Measurements from ENCODE around the gene NFAM1. TPM values are rescaled to one million over a fixed set of nuclear protein-coding genes. Genes with fewer than 3 reads are reported as not detected.
A peak's percentile ranks its signal among the peaks of the same experiment; 100 is the strongest.

The NFAM1 gene, protein sequence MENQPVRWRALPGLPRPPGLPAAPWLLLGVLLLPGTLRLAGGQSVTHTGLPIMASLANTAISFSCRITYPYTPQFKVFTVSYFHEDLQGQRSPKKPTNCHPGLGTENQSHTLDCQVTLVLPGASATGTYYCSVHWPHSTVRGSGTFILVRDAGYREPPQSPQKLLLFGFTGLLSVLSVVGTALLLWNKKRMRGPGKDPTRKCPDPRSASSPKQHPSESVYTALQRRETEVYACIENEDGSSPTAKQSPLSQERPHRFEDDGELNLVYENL
- 0.53 TPM for polyA plus RNA-seq (2012; ENCODE audit: low read depth, missing spikeins)

DNA sequence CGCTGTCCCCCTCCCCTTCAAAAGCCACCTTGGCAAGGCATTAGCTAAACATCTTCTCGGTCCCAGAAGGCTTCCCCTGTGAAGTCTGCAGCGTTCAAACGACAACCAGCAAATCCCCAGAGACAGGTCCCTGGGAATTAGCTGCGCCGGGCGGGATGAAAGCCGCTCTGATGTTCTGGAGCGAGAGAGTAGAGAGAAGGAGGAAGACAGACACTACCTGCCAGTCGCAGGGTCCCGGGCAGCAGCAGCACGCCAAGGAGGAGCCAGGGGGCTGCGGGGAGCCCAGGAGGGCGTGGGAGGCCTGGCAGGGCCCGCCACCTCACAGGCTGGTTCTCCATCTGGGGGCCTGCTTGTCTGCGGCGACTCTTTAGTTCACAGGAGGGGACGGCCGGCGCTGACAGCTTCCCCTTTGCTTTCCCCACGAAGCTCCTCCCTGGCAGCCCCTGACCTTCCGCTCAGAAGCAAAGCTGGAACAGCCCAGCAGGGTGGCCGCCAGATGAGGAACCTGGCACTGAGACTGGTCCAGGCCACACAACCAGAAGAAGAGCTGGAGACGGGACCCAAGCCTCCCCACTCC, at the start of gene NFAM1:
NFAM1 (minus strand) TSS at position 384 of the 577 bp plus-strand sequence; CDS start at position 338, 46 bp downstream.
- no peak for FAIRE-seq

DNA sequence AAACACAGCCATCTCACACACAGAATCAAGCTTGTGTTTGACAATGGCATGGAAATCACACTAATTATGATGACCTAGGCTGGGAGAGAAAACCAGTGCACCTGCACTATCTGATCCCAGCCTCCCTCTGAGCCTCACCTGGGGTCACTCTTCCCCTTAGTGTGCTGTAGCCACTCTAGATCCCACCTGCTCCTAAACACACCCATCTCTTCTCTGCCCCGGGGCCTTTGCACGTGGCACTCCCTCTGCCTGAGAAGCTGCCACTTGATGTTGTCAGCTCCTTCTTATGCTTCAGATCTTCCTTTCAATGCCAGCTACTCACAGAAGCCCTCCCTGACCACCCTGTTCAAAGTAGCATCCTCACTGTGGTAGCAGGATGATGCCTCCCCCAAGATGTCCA, 42.9 kb upstream of the NFAM1 start:
- TF ChIP-seq SPI1 (IDR thresholded peaks at IDR 0.05; ENCODE audit: low read depth, low read length) = no peak
- TF ChIP-seq POU2F2 (IDR thresholded peaks at IDR 0.05; ENCODE audit: low read depth, low read length) = no peak
- TF ChIP-seq POLR2AphosphoS5 (IDR thresholded peaks at IDR 0.05; ENCODE audit: low read depth, low read length) = no peak
- TF ChIP-seq PAX5 (IDR thresholded peaks at IDR 0.05; ENCODE audit: insufficient read depth, low read length, severe bottlenecking) = no peak
- TF ChIP-seq TAF1 (IDR thresholded peaks at IDR 0.05; ENCODE audit: low read depth, low read length) = no peak
- no peak for TF ChIP-seq POLR2A (IDR thresholded peaks at IDR 0.05; ENCODE audit: low read depth, low read length)
- FAIRE-seq (no peak), DNase-seq (ENCODE audit: insufficient read length, low spot score) (no peak)

More for the DNA sequence above, at the start of gene NFAM1:
- no peak for TF ChIP-seq POLR2A (IDR thresholded peaks at IDR 0.05; ENCODE audit: low read depth, low read length)
- no peak for TF ChIP-seq TAF1 (IDR thresholded peaks at IDR 0.05; ENCODE audit: low read depth, low read length)
- TF ChIP-seq PAX5 (IDR thresholded peaks at IDR 0.05; ENCODE audit: insufficient read depth, low read length, severe bottlenecking) = no peak
- TF ChIP-seq POU2F2 (IDR thresholded peaks at IDR 0.05; ENCODE audit: low read depth, low read length) = no peak
- no peak for TF ChIP-seq SPI1 (IDR thresholded peaks at IDR 0.05; ENCODE audit: low read depth, low read length)
- TF ChIP-seq POLR2AphosphoS5 (IDR thresholded peaks at IDR 0.05; ENCODE audit: low read depth, low read length) = no peak
- no peak for DNase-seq (ENCODE audit: insufficient read length, low spot score)

DNA sequence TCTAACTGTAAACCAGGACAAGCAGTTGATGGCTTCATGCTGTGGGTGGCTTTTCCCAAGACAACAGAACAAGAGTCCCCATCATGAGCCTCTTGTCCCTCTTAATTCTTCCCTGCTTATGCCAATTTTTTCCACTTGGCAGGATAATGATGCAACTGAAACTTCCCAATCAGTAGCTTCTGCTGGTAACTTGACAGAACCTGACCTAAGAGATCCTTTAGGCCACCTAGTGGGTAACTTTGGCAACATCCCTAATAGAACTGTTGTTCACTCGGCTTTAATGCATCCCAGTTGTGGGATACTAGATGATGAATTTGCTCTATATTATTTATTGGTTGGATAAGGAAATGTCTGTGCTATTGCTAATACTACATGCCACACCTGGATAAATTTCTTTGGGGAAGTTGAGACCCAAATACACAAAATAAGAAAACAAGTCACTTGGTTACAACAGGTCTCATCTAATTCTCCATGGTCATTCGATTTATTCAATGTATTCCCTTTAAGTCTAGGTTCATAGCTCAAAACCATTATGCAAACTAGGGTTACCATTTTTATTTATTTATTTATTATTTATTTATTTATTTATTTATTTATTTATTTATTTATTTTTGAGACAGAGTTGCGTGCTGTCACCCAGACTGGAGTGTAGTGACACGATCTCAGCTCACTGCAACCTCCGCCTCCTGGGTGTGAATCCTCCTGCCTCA, 41.4 kb upstream of the NFAM1 start:
- peak; percentile 87 for FAIRE-seq
- TF ChIP-seq SPI1 (IDR thresholded peaks at IDR 0.05; ENCODE audit: low read depth, low read length) (no peak), POU2F2 (IDR thresholded peaks at IDR 0.05; ENCODE audit: low read depth, low read length) (no peak)
- DNase-seq (ENCODE audit: insufficient read length, low spot score) = no peak

DNA sequence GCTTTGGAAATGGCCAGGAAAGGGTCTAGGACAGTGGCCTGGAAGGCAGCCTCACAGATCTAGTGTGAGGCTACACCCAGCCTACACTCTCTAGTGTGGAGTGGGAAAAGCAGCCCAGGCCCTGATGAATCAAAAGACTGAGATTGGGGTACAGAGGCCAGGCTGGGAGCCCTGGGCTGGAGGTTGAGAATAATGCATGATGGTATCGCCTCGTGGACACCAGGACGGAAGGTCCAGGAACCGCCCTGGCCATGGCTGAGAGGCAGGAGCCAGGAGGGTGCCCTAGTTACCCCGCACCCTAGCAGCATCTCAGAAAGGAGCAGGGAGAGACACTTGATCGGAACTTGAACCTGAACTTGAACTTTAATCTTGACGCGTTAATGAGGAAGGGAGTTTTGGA, 40.5 kb upstream of the NFAM1 start:
- FAIRE-seq = no peak
- TF ChIP-seq PAX5 (IDR thresholded peaks at IDR 0.05; ENCODE audit: insufficient read depth, low read length, severe bottlenecking) (no peak), POU2F2 (IDR thresholded peaks at IDR 0.05; ENCODE audit: low read depth, low read length) (no peak), POLR2AphosphoS5 (IDR thresholded peaks at IDR 0.05; ENCODE audit: low read depth, low read length) (no peak), TAF1 (IDR thresholded peaks at IDR 0.05; ENCODE audit: low read depth, low read length) (no peak), SPI1 (IDR thresholded peaks at IDR 0.05; ENCODE audit: low read depth, low read length) (no peak), POLR2A (IDR thresholded peaks at IDR 0.05; ENCODE audit: low read depth, low read length) (no peak)
- no peak for DNase-seq (ENCODE audit: insufficient read length, low spot score)

DNA sequence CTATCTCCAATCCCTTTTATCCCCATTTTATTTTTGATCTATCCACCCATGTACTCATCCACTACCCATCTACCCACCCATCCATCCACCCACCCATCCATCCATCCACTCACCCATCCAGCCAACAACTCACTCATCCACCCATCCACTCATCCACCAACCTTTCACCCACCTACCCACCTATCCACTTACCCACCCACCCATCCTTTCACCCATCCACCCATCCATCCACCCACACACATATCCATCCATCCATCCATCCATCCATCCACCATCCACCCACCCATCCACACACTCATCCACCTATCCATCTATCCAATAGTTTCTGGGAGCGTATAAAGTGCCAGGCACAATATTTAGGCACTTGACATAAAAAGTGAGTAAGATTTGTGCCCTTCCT, 39.2 kb upstream of the NFAM1 start:
- no peak for DNase-seq (ENCODE audit: insufficient read length, low spot score)
- no peak for FAIRE-seq
- TF ChIP-seq POLR2AphosphoS5 (IDR thresholded peaks at IDR 0.05; ENCODE audit: low read depth, low read length) (no peak), POU2F2 (IDR thresholded peaks at IDR 0.05; ENCODE audit: low read depth, low read length) (no peak), POLR2A (IDR thresholded peaks at IDR 0.05; ENCODE audit: low read depth, low read length) (no peak), PAX5 (IDR thresholded peaks at IDR 0.05; ENCODE audit: insufficient read depth, low read length, severe bottlenecking) (no peak), SPI1 (IDR thresholded peaks at IDR 0.05; ENCODE audit: low read depth, low read length) (no peak), TAF1 (IDR thresholded peaks at IDR 0.05; ENCODE audit: low read depth, low read length) (no peak)

DNA sequence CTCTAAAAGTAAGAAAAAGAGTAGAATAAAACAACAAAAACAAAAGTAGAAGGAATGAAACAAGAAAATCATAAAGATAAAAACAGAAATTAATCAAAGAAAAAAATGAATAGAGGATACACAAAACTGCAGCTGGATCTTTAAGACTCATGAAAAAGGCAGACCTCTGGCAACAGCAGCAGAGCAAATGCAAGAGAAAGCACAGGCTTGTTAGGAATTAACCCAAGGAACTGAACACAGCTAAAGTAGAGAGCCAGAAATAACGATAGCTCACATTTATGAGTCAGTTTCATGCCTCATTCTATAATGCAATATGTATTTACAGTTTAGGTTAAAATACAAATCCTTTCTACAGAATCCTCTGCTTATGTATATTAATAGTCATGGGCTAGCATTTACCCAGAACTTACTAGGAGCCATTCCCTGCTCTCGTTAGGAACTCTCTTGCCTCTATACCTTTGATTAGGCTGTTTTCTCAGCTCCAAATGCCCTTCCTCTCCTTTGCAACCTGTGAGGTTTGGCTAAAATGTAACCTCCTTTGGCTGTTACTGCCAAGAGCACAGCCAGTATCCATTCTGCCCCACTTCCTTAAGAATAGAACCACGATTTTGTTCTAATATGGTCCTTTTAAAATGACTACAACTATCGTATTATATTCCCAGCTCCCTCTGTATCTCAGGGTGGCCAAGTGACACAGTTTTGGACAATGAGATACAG, 38.3 kb upstream of the NFAM1 start:
- DNase-seq (ENCODE audit: insufficient read length, low spot score) = no peak
- TF ChIP-seq SPI1 (IDR thresholded peaks at IDR 0.05; ENCODE audit: low read depth, low read length) (no peak), TAF1 (IDR thresholded peaks at IDR 0.05; ENCODE audit: low read depth, low read length) (no peak), PAX5 (IDR thresholded peaks at IDR 0.05; ENCODE audit: insufficient read depth, low read length, severe bottlenecking) (no peak), POLR2A (IDR thresholded peaks at IDR 0.05; ENCODE audit: low read depth, low read length) (no peak), POU2F2 (IDR thresholded peaks at IDR 0.05; ENCODE audit: low read depth, low read length) (no peak)
- FAIRE-seq = no peak

DNA sequence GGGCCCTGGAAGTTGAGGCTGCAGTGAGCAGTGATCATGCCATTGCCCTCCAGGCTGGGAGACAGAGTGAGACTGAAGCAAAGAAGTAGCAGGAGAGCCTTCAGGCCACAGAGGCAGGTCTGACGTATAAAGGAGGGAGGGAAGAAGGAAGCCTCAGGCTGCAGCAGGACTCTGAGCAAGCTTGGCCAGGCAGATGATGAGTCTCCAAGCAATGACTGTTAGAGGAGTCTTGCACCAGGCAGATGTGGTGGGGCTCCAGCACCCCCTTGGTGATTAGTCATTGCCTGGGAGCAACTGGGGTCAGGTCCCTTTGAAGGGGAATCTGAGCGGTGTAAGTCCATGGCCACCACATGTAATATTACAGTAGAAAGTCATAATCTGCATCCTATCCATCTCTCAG, 36.6 kb upstream of the NFAM1 start:
- DNase-seq (ENCODE audit: insufficient read length, low spot score) (no peak), FAIRE-seq (no peak)
- TF ChIP-seq TAF1 (IDR thresholded peaks at IDR 0.05; ENCODE audit: low read depth, low read length) (no peak), PAX5 (IDR thresholded peaks at IDR 0.05; ENCODE audit: insufficient read depth, low read length, severe bottlenecking) (no peak), POU2F2 (IDR thresholded peaks at IDR 0.05; ENCODE audit: low read depth, low read length) (no peak), SPI1 (IDR thresholded peaks at IDR 0.05; ENCODE audit: low read depth, low read length) (no peak), POLR2AphosphoS5 (IDR thresholded peaks at IDR 0.05; ENCODE audit: low read depth, low read length) (no peak), POLR2A (IDR thresholded peaks at IDR 0.05; ENCODE audit: low read depth, low read length) (no peak)

DNA sequence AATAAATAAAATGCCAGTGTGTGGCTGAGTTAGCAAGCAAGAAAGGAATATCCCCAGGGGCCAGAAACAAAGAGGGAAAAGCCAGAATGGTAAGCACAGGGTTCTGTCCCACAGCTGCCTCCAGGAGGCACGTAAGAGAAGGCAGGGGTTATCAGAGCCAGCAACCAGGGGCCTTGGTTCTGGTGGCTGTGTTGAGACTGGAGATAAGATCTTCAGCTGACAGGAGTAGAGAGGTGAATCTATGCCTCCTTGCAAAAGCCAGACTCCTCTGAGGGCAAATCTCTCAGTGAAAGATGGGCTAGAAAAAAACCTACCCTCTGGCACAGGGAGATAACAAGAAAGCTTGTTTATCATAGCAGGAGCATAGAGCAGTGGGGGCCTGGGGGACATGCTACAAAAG, 29.8 kb upstream of the NFAM1 start:
- DNase-seq (ENCODE audit: insufficient read length, low spot score) (no peak), FAIRE-seq (peak; percentile 31)
- no peak for TF ChIP-seq POLR2A (IDR thresholded peaks at IDR 0.05; ENCODE audit: low read depth, low read length)
- TF ChIP-seq POLR2AphosphoS5 (IDR thresholded peaks at IDR 0.05; ENCODE audit: low read depth, low read length) = no peak
- no peak for TF ChIP-seq PAX5 (IDR thresholded peaks at IDR 0.05; ENCODE audit: insufficient read depth, low read length, severe bottlenecking)
- TF ChIP-seq SPI1 (IDR thresholded peaks at IDR 0.05; ENCODE audit: low read depth, low read length) = no peak

GRCh38 chr22:42461511-42461910, 29.3 kb upstream of the NFAM1 start:
- FAIRE-seq = no peak
- TF ChIP-seq POU2F2 (IDR thresholded peaks at IDR 0.05; ENCODE audit: low read depth, low read length) = no peak
- TF ChIP-seq POLR2AphosphoS5 (IDR thresholded peaks at IDR 0.05; ENCODE audit: low read depth, low read length) = no peak
- TF ChIP-seq PAX5 (IDR thresholded peaks at IDR 0.05; ENCODE audit: insufficient read depth, low read length, severe bottlenecking) = no peak
- TF ChIP-seq SPI1 (IDR thresholded peaks at IDR 0.05; ENCODE audit: low read depth, low read length) = no peak
- no peak for TF ChIP-seq TAF1 (IDR thresholded peaks at IDR 0.05; ENCODE audit: low read depth, low read length)
- no peak for TF ChIP-seq POLR2A (IDR thresholded peaks at IDR 0.05; ENCODE audit: low read depth, low read length)
- no peak for DNase-seq (ENCODE audit: insufficient read length, low spot score)
